DMS 273 (cell line): Measurements from ENCODE around the gene EFS.
A peak's percentile ranks its signal among the peaks of the same experiment; 100 is the strongest.

Source experiments
- DNase-seq: peaks from one replicate; lab custom pipeline; 2025; ENCODE audit not compliant: unreplicated experiment; lab: John Stamatoyannopoulos, UW

Gene EFS

DNA sequence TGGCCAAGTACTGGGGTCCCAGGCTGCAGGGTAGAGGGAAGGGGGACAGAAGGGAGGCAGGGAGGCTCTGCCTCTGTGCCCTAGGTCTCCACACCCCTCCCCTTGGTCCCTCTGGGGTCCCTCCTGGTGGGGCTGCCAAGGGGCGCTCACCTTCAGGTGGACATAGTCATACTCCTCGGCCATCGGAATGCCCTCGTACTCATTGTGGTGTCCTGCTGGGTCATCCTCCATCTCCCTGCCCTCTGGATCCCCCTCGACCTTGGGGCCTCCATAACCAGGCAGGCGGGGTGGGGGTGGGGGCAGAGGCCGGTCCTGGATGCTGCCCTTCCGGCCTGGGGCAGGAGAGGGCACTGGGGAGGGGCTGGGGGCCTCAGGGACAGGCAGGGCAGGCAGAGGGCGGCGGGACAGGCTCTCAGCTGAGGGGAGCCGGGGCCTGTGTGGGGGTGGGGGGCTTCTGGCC is 5.8 kb downstream of the EFS start:
- DNase-seq = no peak

DNA sequence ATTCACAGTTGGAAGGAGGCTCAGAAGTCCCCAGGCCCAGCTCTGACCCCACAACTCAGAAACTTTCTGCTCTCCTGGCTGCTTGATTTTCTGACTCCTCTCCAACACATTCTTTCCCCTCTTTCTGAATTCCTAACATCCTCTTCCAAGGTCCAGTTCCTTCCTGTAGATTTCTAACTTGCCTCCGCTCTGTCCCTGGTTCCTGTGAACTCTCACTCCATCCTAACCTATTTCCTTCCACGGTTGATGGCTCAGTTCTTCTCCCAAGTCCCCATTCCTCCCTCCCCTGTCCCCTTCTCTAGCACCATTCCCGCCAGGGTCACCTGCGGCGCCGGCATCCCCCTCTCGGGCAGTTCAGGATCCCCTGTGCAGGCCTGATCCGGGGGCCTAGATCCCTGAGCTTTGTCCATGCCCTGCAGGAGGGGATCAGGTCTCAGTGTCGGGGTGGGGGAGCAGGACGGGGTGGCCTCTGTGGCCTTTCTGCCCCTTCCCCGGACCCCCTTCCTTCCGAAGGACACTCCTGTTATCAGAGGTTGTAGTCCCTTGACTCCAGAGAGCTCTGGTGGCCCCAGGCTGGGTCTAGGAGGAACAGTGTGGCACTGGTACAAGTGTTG is 6.3 kb downstream of the EFS start:
- DNase-seq = no peak

DNA sequence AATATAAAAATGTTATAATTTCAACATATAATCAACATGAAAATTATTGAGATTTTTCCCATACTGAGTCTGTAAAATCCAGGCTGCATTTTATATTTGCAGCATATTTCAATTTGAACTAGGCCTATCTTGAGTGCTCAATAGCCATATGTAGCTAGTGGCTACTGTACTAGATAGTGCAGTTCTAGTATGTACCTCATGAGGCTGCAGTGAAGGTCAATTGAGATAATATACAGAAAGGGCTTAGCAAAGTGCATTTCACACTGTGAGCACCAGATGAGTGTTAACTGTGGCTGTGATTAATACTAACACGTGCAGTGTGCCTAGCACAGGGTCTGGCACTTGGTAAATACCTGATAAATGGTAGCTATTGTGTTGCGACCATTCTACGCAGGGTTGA is 6.9 kb downstream of the EFS start:
- DNase-seq = no peak

DNA sequence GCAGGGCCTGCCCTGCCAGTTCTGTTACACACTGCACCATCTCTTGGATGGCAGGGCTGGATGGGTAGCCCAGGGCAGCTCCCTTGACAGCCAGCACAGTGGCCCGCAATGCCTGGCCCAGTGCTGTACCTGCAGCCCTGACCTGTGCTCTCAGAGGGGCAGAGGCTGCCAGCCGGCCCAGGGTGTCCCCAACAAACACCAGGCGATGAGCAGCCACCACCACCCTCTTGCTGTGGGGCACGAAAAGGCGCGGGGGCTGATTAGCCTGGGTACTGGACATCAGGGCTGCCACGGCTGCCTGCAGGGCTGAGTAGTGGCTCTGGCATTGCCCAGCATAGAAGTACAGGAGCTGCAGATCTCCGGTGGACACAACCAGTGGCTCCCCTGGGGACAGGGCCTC is 7.7 kb downstream of the EFS start:
- no peak for DNase-seq

DNA sequence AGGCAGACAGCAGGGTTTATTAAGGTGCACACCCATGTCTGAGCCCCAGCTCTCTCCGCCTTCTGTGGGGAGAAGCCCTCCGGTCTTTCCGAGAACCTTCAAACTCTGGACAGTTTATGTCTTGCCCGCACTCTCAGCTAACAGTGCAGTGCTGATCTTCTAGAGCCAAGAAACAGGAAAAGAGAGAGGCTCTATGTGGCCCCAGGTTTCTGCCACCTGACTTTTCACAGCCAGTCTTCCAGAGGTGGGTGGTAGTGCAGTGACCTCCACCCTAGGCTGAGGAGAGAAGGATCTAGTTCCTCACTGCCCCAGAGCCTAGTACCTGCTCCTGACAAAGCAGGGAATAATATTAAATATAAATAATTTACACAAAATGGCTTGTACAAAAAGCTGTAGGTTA is 8.3 kb downstream of the EFS start:
- DNase-seq = no peak

DNA sequence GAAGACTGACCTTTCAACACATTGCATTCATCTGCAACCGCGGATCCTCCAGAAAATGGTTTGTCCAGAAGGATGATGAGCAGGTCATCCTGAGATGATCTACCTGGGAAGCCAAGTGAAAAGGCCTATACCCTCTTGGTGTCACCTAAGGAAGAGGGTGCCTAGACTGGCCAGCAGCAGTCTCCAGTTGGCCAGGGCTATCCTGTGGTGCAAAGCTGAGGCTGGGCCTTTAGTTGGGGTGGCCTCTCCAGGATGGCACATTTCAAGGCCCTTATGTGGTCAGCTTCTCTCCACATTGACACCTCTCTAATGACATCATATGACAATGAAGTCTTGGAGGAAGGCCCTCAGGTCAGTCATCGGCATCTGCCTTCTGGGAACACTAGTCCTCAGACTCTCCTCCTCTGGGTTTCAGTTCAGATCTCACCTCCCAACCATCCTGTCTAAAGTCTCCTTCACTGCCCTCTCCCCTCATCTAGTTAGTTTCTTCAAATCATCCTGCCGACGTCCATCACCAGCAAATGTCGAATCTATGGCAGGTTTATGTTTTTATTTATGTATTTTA is 9.0 kb downstream of the EFS start:
- no peak for DNase-seq

DNA sequence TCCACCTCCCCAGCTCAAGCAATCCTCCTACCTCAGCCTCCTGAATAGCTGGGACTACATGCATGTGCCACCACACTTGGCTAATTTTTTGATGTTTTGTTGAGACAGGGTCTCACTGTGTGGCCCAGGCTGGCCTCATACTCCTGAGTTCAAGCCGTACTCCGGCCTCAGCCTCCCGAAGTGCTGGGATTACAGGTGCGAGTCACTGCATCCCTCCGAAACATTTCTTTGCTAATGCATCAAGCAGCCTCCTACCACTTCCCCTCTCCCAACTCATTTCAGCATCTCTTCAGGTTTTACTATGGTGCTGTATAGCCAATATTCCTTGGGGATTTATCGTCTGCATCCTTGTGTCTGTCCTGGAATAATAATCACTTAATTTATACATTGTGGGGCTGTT is 10.0 kb downstream of the EFS start:
- DNase-seq = no peak

DNA sequence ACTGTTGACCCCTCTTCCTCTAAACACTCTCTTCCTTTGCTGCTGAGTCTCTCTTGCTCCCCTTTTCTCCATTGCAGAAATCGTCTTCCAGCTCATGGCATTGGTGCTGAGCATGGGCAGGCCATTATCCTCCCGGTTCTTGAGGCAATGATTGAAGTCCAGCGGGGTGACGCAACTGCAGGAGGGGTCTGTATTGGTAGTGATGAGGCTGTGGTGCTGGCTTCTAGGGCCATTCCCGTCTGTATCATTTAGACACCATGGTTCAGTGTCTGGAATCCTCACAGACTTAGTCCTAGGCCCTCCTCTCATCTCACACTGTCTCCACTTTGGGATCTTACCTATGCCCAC is 11.6 kb downstream of the EFS start:
- DNase-seq = no peak

DNA sequence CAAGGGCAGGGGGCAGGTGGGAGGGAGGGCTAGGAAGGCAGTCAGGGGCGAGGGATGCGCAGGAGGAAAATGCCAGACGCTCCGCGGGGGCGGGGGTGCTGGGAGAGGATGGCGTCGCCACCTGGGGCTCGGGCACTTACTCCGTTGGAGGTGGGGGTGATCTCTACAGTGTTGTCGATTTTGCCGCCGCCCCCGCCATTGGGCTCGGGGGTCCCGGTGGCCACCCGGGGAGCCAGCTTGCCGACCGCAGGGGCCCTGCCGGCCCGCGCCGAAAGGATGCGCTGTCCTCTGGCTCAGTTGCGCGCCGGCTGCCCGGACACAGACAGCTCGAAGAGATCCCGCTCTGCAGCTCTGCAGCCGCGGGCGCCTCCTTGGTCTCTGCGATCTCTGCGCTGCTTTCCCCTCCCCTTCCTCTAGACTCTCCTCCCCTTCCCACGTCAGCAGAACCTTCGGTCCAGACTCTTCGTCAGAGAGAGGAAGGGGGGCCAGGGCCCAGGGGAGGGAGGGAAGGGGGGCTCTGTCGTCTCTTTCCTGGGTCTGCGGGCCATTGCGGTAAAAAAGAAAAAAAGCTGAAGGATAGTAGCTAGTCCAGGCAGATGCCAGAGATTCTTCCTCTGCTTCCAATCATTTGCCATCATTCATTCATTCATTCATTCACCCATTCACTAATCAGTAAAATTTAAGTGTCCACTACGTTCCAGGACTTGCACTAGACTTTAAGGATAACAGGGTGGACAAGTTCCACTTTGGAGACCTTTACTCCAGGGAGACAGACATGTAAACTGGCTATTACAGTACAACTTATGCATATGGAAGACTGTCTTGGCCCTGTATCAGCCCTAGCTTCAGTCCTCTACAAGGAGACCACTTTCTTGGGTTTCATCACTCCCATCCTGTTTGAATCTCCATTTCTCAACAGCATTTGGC is 12.2 kb downstream of the EFS start, which contains the start of gene SLC22A17:
TSS of gene SLC22A17 (minus strand) at position 382 of the 927 bp plus-strand sequence.
- peak; percentile 90 for DNase-seq

DNA sequence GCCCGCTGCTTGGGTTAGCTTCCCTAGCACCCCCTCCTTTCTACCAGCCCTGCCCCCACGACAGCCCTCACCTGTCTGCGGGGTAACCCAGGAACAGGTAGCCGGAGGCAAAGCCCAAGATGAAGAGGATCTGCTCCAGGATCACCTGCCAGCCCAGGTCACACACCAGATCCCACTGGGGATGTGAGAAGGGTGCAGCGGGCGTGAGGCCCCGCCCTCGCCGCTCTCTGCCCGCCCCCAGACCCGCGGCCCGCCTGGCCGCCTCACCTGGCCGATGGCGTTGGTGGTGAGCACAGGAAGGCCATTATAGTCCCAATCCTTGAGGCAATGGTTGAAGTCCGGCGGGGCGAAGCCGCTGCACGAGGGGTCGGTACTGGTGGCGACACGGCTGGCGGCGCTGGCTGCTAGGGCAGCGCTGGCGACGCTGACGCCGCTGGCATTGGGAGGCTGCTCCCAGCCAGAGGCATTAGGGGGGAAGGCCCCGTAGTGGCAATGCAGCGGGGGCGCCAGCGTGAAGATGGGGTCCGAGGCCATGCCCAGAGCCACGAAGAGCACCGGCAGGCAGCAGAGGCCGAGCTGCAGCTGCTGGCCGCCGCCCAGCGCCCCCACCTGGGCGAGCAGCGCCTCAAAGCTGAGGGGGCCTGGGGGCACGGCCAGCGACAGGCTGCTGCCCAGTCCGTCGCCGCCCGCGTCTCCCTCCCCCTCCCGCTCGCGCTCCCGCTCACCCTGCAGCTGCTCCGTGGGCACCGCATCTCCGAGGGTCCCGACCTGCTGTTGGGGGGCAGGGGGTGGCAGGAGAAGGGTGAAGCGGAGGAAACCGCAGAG is 13.1 kb downstream of the EFS start:
- no peak for DNase-seq

DNA sequence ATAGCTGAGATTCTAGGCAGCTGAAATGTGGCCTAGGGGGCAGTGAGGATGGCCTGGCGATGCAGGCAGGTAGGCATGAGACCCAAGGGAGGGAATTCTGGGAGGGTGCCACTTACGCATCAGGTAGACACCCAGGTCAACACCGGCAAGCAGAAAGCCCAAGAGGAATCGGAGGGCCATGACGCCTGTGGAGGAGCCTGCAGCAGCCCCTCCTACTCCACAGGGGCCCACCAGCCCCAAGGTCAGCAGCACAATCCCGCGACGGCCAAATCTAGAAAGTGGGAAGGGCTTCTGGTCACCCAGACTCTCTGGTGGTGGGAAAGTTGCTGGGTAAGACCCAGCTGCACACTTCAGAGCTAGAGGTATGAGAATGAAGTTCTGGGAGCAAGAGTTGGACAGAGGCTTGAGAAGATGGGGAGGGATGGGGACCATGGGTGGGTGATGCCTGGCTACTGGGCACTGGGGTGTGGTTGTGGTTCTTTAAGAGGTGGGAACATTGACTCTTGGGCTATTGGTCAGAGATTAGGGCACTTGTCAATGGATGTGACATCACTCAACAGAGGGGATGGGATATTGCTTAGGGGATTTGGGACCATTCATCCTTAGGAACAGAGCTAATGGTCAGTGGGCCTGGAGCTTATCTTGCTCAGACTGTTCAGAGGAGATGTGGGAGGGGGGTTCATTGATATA is 15.7 kb downstream of the EFS start:
- no peak for DNase-seq

DNA sequence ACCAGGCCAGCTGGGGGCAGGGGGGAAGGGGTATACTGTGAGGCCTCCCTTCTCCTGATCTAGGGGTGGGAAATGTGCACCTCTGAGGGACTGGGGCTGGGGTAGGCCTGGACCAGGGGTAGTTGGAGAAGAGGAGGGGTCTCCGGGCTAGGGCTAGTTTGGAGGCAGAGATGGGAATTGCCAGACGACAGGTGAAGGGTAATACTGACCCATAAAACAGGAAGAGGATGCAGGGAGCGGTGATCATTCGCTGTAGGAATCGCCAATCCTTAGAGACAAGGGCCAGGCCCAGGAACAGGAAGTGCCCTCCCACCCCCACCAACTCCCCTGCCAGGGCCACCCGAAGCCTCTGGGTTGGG is 16.7 kb downstream of the EFS start:
- DNase-seq = no peak

DNA sequence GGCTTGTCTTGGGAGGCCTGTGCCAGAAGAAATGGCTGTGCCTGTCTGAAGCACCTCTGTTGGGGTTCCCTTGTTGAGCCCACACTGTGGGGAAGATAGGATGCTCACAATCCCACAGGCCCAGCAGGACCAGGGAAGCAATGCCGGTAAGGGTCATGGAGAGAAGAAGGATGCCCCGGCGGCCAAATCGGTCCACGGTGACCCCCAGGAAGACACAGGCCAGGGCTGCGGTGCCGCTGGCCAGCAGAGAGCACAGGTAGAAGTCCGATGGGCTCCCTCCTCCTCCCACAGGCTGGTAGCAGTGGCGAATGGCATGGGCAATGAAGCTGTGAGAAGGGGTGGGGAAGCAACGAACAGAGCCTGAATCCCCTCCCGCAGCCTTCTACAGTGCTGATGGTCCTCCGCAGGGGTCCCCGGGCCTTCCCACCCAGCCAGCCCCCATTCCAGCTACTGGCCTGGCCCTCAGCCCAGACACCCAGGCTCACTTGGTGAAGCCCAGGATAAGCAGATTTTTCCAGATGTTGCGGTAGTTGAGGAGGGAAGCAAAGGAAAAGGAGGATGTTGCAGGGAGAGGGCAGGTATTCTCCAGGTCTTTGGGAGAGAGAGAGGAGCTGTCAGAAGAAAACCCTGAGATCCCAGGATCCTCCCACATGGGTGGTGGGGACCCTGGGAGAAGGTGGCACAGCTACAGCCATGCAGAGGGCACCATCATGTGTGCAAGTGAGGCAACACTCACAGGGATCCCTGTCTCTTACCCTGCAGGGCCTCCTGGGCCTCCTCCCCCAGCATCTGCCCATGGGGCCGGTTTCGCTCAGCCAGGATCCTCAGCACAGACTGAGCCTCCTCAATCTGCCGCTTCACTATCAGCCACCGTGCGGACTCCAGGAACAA is 17.3 kb downstream of the EFS start:
- no peak for DNase-seq

DNA sequence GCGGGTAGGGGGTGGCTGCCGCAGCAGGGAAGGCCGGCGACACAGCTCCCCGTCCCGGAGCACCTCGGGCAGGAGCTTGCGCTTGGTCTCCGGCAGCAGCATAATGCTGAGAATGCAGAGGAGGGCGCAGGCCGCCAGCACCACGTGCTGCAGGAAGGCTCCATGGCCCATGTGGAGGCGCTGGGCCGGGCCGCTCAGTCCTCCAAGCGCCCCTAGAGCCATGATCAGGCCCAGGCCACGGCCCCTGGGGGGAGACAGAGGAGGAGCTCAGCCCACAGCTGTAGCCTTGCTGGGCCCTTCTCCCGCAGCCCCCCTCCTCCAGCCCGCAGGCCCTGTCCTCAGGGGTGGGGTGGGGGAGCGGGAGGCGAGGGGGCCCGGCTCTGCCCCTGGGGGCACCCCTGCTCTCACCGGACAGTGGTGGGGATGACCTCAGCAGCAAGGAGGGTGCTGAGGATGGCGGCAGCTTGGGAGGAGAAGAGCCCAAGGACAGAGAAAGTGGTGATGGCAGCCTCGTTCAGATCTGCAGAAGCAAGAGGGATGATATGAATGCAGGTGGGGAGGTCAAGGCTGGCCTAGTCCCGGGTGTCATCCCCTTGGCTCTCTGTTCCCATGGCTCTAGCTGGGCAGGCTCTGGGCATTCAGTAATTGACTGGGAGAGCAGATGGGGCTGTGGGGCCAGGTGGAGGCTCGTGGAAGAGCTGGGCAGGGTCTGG is 18.1 kb downstream of the EFS start:
- no peak for DNase-seq

DNA sequence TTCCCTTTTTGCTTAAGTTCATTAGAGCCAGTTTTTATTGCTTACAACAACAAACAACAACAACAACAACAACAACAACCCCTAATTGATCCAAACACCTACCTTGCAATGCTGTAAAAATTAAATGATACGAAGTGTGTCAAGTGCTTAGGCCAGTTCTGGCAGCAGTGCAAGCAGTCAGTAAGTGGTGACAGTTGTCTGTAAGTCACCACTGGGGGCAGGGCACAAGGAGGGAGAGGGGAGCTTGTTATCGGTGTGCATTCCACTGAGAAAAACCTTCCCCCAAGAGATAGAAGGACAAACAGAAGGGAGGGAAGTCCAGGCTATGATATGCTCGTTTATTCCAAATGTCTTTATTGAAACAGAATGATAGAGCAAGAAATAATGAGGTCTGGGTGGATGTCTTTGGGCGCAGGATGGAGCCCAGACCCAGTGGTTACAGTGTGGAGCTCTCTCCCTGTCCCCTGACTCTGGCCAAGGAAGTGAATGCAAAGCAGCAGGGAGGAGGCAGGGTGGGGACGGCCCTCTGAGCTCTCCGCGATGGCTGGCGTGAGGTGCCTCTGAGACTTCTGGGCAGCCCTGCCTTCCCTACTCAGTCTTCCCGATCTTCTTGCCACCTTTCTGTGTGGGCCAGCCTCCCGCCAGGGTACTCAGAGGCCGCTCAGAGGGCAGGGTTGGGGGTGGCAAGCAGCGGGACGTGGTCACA is 18.8 kb downstream of the EFS start:
- DNase-seq = no peak

DNA sequence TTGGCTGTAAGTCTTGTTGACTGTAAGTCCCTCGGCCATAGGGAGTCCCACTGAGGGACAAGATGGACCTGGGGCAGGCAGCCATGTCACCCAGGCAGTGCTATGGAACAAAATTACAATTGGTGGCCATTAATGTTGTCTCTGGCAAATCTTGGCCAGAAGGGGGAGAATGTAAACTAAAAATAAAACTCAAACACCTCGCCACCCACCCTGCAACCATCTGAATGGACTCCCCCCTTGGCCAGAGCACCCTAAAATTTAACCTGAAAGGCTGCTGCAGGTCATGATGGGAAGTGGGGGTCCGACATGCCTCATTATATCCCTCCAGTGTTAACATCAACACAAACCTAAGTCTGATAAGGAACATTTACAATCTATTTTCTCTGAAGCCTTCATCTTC is 20.5 kb downstream of the EFS start:
- no peak for DNase-seq

DNA sequence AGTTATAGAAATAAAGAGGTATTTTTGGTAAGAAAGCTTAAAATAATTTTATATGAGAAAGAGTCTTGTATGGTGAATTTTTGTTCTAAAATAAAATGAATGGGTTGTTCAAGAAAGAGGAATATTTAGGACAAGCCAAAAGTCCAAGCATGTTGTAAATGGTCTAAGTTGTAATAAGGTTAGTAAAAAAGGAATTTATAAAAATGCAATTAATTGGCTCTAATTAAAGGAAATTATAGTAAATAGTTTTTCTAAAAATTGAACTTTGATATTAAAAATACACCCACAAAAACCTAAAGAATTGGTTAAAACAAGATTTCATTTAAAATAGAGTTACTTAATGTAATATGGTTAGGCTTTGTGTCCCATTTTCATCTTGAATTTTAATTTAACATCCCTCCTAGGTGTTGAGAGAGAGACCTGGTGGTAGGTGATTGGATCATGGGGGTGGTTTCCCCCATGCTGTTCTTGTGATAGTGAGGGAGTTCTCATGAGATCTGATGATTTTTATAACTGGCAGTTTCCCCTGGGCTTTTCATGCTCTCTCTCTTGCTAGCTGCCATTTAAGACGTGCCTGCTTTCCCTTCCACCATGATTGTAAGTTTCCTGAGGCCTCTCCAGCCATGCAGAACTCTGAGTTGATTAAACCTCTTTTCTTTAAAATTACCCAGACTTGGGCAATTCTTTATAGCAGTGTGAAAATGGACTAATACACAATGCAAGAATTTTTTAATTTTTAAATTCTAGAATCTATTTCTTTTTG is 25.3 kb downstream of the EFS start:
- peak; percentile 22 for DNase-seq

DNA sequence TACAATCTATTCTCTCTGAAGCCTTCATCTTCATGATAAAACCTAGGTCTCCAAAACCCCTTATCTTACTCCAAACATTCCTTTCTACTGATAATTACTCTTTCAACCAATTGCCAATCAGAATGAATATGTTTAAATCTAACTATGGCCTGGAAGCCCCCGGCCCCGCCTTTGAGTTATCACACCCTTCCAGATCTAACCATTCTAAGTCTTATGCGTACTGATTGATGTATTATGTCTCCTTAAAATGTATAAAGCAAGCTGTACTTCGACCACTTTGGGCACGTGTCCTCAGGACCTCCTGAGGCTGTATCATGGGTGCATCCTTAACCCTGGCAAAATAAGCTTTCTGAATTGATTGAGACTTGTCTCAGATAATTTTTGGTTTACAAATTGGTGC is 29.3 kb downstream of the EFS start:
- no peak for DNase-seq
